Muscle layer of colon (tissue), 2 donors: ENCODE measurements around the gene SHC4.

Experiments
- H3K27ac ChIP-seq: one replicate; pipeline ENCODE4 v1.7.0; 2013; ENCODE audit warnings: low read depth, mild to moderate bottlenecking, low read length, moderate library complexity
- H3K27me3 ChIP-seq, 2 donors: one replicate each; pipeline ENCODE4 v1.7.0; 2013; ENCODE audit warnings: low read length in 2 of 2, mild to moderate bottlenecking in 2 of 2; ENCODE audit not compliant: insufficient read depth in 2 of 2, control insufficient read depth in 1 of 2
- H3K36me3 ChIP-seq: one replicate; pipeline ENCODE4 v1.7.0; 2013; ENCODE audit warnings: mild to moderate bottlenecking, low read length; ENCODE audit not compliant: insufficient read depth
- H3K4me1 ChIP-seq: one replicate; pipeline ENCODE4 v1.7.0; 2013; ENCODE audit warnings: mild to moderate bottlenecking, low read length; ENCODE audit not compliant: insufficient read depth
- H3K4me3 ChIP-seq, 2 donors: one replicate each; pipeline ENCODE4 v1.7.0; 2013; ENCODE audit warnings: low read length in 2 of 2, low read depth in 1 of 2, mild to moderate bottlenecking in 1 of 2, moderate library complexity in 1 of 2
- H3K9ac ChIP-seq: one replicate; pipeline ENCODE4 v1.7.0; 2013; ENCODE audit warnings: low read length
- H3K9me3 ChIP-seq: one replicate; pipeline ENCODE4 v1.7.0; 2013; ENCODE audit warnings: mild to moderate bottlenecking, low read length
- donor health status: abdominal sarcoma.
- donor health status: Adenocarcinoma of cecum.

Gene SHC4

DNA sequence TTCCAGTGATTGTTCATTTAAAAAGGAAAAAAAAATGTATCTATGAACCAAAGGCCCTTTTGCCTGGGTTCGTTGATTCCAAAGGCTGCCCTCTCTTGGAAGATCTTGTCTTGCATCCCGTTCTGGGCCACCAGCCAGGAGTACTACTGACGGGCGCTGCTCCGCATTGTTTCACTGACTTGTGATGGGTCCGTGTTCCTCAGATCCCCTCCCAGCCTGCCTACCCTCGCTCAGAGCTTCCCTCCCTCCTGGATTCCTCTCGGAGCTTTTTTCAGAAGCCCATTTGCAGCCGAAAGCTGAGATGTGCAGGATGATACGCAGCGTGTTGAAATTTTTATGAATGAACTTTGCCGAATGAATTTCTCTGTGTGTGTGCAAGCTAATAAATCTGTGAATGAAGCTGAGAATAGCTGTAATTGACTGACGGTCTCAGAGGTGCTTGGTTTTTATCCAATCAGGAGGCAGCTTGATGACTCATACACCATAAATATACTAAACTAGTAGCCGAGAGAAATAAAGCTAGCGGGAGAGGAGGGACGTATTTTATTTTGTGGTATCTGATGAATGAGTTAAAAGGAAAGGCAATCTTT is at the start of gene SHC4:
Gene SHC4 (minus strand): TSS at position 396 of the 590 bp plus-strand sequence. CDS start 904 bp downstream, outside the sequence.
- Histone ChIP-seq H3K9ac (peak within 1 kb of the TSS; percentile 45), H3K27ac (peak within 1 kb of the TSS; percentile 59), H3K36me3 (no peaks in the 10 kb centered on the region), H3K4me3 (peak within 1 kb of the TSS; percentile 73 to 75), H3K9me3 (no peaks in the 10 kb centered on the region), H3K4me1 (peaks cover 7% of the 10 kb centered on the region), H3K27me3 (no peaks in the 10 kb centered on the region)

- H3K9ac ChIP-seq, result no peak overlapping the region
- no peaks in the 10 kb centered on the region for H3K4me1 ChIP-seq
- H3K36me3 ChIP-seq, result peaks cover 38% of the 10 kb centered on the region
- no peak overlapping the region for H3K27ac ChIP-seq
- no peaks in the 10 kb centered on the region for H3K27me3 ChIP-seq
- H3K9me3 ChIP-seq, result no peaks in the 10 kb centered on the region
- H3K4me3 ChIP-seq, result no peak overlapping the region
Measured at GRCh38 chr15:48999314-48999713, 35.6 kb upstream of the SHC4 start.

DNA sequence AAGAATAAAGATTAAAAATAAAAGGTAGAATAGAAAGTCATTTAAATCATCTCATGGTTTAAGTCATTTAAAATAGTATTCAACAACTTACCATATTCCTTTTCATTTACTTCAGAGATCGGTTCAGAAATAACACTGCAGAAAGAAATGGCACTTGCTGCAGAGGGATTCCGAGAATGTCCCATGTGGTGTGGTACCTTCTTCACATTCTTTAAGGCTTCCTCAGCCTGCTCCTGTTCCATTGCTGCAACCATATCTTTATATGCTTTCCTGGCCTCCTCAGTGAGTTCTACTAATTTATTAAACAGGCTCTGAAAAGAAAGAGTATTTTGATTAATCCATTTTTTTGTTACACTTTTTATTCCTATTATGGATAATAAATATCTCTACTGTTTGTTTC is 32.6 kb upstream of the SHC4 start:
- H3K9ac ChIP-seq, result no peak overlapping the region
- no peak overlapping the region for H3K4me3 ChIP-seq
- no peak overlapping the region for H3K27ac ChIP-seq
- H3K9me3 ChIP-seq, result no peaks in the 10 kb centered on the region
- H3K4me1 ChIP-seq, result no peaks in the 10 kb centered on the region
- peaks cover 52% of the 10 kb centered on the region for H3K36me3 ChIP-seq
- H3K27me3 ChIP-seq, result no peaks in the 10 kb centered on the region

DNA sequence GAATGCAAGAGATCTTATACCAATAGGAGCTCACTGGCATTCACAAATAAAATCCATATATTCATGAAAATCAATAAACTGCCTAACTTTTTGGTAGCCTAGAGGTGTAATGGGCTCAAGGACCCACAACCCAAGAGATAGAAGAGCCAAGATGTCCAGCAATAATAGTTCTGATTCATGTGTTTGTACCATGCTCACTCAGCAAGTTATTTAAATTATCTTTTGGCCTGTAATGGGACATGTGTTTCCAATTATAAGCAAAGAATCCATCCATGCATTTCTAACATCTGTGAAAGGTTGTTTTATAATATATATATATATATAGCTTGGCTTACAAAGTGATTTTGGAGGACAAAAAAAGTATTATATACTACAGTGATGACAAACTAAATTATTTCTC is 29.7 kb upstream of the SHC4 start:
- Histone ChIP-seq H3K9ac (no peak overlapping the region), H3K4me3 (no peak overlapping the region), H3K9me3 (no peaks in the 10 kb centered on the region), H3K27ac (no peak overlapping the region), H3K27me3 (no peaks in the 10 kb centered on the region), H3K36me3 (peaks cover 36% of the 10 kb centered on the region), H3K4me1 (no peaks in the 10 kb centered on the region)

- no peaks in the 10 kb centered on the region for H3K9me3 ChIP-seq
- H3K27ac ChIP-seq, result no peak overlapping the region
- H3K36me3 ChIP-seq, result peaks cover 28% of the 10 kb centered on the region
- H3K9ac ChIP-seq, result no peak overlapping the region
- no peaks in the 10 kb centered on the region for H3K4me1 ChIP-seq
- no peak overlapping the region for H3K4me3 ChIP-seq
- H3K27me3 ChIP-seq, result no peaks in the 10 kb centered on the region
Measured at GRCh38 chr15:48992545-48992944, 28.8 kb upstream of the SHC4 start.

DNA sequence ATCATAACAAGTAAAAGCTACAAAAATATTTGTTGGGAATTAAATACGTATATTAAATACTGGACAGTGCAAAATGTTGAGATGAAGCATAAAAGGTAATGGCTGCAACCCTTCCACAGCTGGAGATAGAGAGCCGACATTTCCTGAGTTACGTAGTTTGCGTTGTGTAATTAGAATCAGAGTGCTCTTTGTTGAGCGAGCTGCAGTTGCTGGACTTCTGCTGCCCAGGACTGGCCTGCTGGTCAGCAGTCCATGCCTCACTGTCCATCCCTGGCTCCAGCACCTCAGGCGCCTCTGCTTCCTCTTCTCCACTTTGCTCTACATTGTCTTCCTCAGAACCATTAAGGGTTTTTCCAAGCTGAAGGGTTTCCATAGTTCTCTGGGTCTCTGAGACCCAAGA is 28.4 kb upstream of the SHC4 start:
- H3K27me3 ChIP-seq, result no peaks in the 10 kb centered on the region
- H3K36me3 ChIP-seq, result peaks cover 24% of the 10 kb centered on the region
- H3K4me3 ChIP-seq, result no peak overlapping the region
- no peak overlapping the region for H3K9ac ChIP-seq
- no peaks in the 10 kb centered on the region for H3K9me3 ChIP-seq
- H3K4me1 ChIP-seq, result no peaks in the 10 kb centered on the region
- H3K27ac ChIP-seq, result no peak overlapping the region

DNA sequence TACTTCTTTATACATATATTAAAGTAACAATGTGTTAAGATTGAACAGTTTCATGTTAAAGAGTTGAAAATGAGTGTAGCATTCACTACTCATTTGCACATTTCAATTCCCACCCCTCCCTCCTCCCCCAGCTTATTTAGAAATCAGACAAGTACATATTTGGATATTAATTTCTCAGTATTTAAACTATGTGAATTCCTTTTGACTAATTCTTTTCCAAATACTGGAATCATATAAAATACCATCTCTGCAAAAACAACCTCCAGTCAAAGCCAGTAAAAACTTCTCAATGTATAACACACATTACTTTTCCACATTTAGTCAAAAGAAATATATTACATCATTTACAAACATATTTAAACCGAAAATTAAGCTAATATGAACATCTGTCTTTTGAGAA is 25.5 kb upstream of the SHC4 start:
- no peaks in the 10 kb centered on the region for H3K9me3 ChIP-seq
- H3K9ac ChIP-seq, result no peak overlapping the region
- H3K27me3 ChIP-seq, result no peaks in the 10 kb centered on the region
- peaks cover 8% of the 10 kb centered on the region for H3K4me1 ChIP-seq
- H3K27ac ChIP-seq, result no peak overlapping the region
- no peak overlapping the region for H3K4me3 ChIP-seq
- peaks cover 18% of the 10 kb centered on the region for H3K36me3 ChIP-seq

GRCh38 chr15:48987142-48987541 is 23.4 kb upstream of the SHC4 start:
- Histone ChIP-seq H3K27me3 (no peaks in the 10 kb centered on the region), H3K27ac (no peak overlapping the region), H3K36me3 (peaks cover 12% of the 10 kb centered on the region), H3K4me3 (no peak overlapping the region), H3K4me1 (peaks cover 16% of the 10 kb centered on the region), H3K9ac (no peak overlapping the region), H3K9me3 (no peaks in the 10 kb centered on the region)

GRCh38 chr15:48986240-48986639 is 22.5 kb upstream of the SHC4 start:
- H3K9ac ChIP-seq, result no peak overlapping the region
- no peaks in the 10 kb centered on the region for H3K9me3 ChIP-seq
- no peak overlapping the region for H3K27ac ChIP-seq
- no peak overlapping the region for H3K4me3 ChIP-seq
- peaks cover 3% of the 10 kb centered on the region for H3K36me3 ChIP-seq
- no peaks in the 10 kb centered on the region for H3K27me3 ChIP-seq
- H3K4me1 ChIP-seq, result peaks cover 16% of the 10 kb centered on the region

GRCh38 chr15:48985516-48985915 is 21.8 kb upstream of the SHC4 start:
- no peaks in the 10 kb centered on the region for H3K36me3 ChIP-seq
- H3K27ac ChIP-seq, result no peak overlapping the region
- no peak overlapping the region for H3K9ac ChIP-seq
- no peaks in the 10 kb centered on the region for H3K9me3 ChIP-seq
- H3K27me3 ChIP-seq, result no peaks in the 10 kb centered on the region
- no peak overlapping the region for H3K4me3 ChIP-seq
- peaks cover 16% of the 10 kb centered on the region for H3K4me1 ChIP-seq

DNA sequence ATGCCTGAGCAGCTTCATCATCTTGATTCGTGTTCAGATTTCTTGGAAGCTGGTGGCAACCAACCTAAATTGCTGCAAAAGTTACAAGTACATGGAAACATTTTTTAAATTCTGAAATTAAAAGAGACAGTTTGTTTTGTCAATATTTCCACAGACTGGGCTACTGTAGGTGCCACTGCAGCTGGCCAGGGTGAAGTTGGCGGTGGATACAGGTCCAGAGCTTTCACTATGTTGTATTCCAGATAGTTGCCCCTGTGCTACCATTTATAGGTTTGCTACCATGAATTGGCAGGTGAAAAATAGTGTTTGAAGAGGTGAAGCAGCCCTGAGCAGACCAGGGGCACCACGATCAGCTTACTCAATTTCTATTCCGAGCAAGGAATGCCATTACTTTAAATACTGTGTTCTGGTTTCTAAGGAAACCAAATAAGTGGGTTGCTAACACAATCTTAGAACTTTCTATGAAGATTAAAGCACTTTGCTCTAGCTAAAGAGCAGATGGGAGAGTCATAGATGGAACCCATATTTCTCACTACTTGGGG is 21.2 kb upstream of the SHC4 start:
- Histone ChIP-seq H3K27me3 (no peaks in the 10 kb centered on the region), H3K4me3 (no peak overlapping the region), H3K27ac (no peak overlapping the region)

GRCh38 chr15:48984021-48984710 is 20.4 kb upstream of the SHC4 start:
- H3K27ac ChIP-seq, result no peak overlapping the region
- no peaks in the 10 kb centered on the region for H3K27me3 ChIP-seq
- no peaks in the 10 kb centered on the region for H3K9me3 ChIP-seq
- H3K4me1 ChIP-seq, result peaks cover 16% of the 10 kb centered on the region
- no peak overlapping the region for H3K9ac ChIP-seq
- no peaks in the 10 kb centered on the region for H3K36me3 ChIP-seq
- no peak overlapping the region for H3K4me3 ChIP-seq

More for the DNA sequence above, 21.2 kb upstream of the SHC4 start:
- no peak overlapping the region for H3K9ac ChIP-seq
- peaks cover 16% of the 10 kb centered on the region for H3K4me1 ChIP-seq
- no peaks in the 10 kb centered on the region for H3K9me3 ChIP-seq
- no peaks in the 10 kb centered on the region for H3K36me3 ChIP-seq
